Activated naive CD8-positive, alpha-beta T cell treated with anti-CD3 and anti-CD28 coated beads for 36 hours (primary cell): ENCODE measurements around the gene RETN. TPM values are rescaled to one million over a fixed set of nuclear protein-coding genes. Genes with fewer than 3 reads are reported as not detected.

ENCODE experiments used
- DNase-seq: peaks from one replicate; pipeline ENCODE4 v3.0.0; 2021
- H3K27ac Mint-ChIP-seq: one replicate; pipeline ENCODE4 v1.8.0; 2022; ENCODE audit warnings: mild to moderate bottlenecking, moderate library complexity, mixed read lengths
- H3K27me3 Mint-ChIP-seq: one replicate; pipeline ENCODE4 v1.8.0; 2022; ENCODE audit warnings: mild to moderate bottlenecking, mixed read lengths
- H3K36me3 Mint-ChIP-seq: one replicate; pipeline ENCODE4 v1.8.0; 2021; ENCODE audit warnings: mild to moderate bottlenecking, mixed read lengths
- H3K4me1 Mint-ChIP-seq: one replicate; pipeline ENCODE4 v1.8.0; 2021; ENCODE audit warnings: mixed read lengths
- H3K4me3 Mint-ChIP-seq: one replicate; pipeline ENCODE4 v1.8.0; 2022; ENCODE audit warnings: mild to moderate bottlenecking, moderate library complexity, mixed read lengths
- H3K9me3 Mint-ChIP-seq: one replicate; pipeline ENCODE4 v1.8.0; 2022; ENCODE audit warnings: mixed read lengths
- total RNA-seq, 2 experiments: library from RNA; stranded (reverse); gene quantifications; one replicate each; pipeline ENCODE4 v1.2.3, GENCODE V29; 2021

The RETN gene
- total RNA-seq, 2 experiments from 2014 or later: not detected

DNA sequence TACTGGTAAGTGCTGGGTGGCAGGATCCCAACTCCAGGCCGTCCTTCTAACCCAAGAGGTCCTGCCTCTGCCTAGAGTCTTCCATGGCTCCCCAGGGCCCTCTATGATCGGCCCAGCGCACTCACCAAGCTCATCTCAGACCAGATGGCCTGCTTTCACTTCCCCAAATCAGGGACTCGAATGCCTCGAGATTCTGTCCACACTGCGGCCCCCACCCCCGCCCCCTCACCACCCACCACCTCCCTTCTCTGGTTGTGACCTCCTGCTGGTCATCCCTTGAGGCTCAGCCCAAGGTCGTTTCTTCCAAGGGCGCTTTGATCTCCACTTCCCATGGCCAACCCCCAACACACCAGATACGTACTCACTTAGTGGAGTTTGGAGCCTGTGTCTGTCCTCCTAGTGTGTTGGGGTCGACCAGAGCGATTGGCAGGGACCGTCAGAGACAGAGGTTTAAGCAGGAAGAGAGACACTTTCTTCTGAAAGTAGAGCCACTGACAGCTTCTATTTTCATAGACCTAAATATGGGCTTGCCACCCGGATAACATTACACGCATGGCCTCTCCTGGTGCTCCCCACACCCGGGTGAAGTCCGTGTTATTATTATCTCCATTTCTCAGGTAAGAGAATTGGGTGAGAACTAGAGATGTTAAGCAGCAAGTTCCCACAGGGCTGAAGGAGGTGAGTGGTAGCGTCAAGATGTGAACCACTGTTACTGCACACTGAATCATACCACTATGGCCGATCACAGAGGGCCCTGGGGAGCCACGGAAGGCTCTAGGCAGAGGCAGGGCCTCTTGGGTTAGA lies 33.0 kb downstream of the RETN start, which contains the start of gene FCER2:
FCER2 (minus strand) TSS at position 478 of the 804 bp plus-strand sequence. CDS start 2,371 bp downstream, outside the sequence.
- peaks cover 47% of the 10 kb centered on the region for H3K4me1 Mint-ChIP-seq
- no peaks in the 10 kb centered on the region for H3K9me3 Mint-ChIP-seq
- peaks cover 12% of the 10 kb centered on the region for H3K27me3 Mint-ChIP-seq

DNA sequence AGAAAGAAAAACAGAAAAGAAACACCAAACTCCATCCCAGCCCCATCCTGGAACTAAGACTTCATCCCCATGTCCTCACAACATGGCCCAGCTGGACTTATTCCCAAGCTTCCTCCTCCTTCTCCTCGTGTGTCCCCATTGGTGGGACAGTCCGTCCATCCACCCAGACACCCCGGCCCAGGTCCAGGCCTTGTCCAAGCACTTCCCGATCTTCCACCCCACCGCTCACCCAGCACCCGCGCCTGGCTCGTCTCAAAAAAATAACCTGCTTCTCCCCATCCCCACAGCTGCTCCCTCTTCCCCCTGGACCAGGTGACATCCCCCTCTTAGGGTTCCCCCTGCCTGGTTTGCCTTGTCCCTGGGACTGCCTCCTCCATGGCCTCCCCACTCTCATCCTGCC lies 34.5 kb downstream of the RETN start:
- Mint-ChIP-seq H3K27ac (no peak overlapping the region), H3K4me1 (peaks cover 52% of the 10 kb centered on the region), H3K9me3 (no peaks in the 10 kb centered on the region), H3K36me3 (peaks cover 3% of the 10 kb centered on the region), H3K4me3 (no peak overlapping the region), H3K27me3 (peaks cover 4% of the 10 kb centered on the region)
- no peak for DNase-seq

More for the DNA sequence above, 33.0 kb downstream of the RETN start, which contains the start of gene FCER2:
- Mint-ChIP-seq H3K27ac (peak within 1 kb of the TSS; percentile 0), H3K4me3 (no peak within 1 kb of the TSS), H3K36me3 (peaks cover 2% of the 10 kb centered on the region)
- DNase-seq: no peak

DNA sequence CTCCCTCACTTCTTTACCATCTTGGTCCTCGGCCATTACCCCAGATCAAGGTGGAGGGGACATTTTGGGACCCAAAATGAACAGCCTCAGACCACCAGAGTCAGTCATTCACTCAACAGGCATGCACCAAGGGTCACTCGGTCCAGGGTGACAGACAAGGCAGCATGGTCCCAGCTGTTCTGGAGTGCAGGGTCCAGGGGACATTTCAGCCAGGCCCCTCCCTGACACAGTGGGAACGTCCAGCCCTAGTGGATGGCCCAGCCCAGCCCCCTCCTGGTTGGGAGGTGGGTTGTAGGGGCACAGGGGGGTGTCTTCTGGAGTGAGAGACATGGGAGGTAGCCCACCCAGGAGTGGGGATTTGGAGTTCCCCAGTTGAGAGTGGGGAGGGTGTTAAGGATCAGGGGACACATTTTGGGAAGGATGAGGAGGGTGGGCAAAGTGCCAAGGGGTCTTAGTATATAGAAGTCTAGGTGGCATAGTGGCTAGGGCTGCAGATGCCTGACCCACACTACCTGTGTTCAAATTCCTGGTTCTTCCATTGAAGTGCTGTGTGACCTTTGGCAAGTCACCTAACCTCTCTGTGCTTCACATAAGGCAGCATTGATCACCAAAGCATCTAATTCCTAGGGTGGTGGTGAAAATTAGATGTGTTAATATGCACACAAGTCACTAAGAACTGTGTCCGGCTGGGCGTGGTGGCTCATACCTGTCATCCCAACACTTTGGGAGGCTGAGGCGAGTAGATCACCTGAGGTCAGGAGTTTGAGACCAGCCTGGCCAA lies 35.6 kb downstream of the RETN start:
- no peaks in the 10 kb centered on the region for H3K9me3 Mint-ChIP-seq
- peaks cover 45% of the 10 kb centered on the region for H3K4me1 Mint-ChIP-seq
- no peak overlapping the region for H3K27ac Mint-ChIP-seq

DNA sequence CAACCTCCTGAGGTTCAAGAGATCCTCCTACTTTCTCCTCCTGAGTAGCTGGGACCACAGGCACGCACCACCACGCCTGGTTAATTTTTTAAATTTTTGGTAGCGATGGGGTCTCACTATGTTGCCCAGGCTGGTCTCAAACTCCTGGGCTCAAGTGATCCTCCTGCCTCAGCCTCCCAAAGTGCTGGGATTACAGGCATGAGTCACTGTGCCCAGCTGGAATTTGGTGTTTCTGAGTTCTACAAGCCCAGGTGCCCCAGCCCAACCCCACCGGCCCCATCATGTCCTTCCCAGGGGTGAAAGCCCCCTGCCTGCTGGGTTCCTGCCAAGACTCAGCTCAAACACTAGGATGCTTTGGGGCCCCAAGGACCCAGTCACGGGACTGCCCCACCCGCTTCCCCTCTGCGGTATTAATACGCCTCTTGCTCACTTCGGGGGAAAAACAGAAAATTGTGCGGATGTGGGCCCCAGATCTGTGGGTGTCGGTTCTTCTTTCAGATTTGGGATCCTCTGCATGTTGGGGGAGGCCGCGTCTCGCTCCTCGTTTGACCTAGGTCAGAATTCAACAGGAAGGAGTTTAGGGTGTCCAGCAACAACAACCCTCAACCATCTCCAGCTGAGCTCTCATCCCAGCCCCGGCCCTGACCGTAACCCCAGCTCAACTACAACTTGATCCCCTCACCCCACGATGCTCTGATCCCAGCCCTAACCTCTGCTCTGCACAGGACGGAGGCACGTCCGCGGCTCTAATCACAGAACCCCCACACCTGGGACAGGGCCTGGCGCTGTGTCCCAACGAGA lies 36.7 kb downstream of the RETN start:
- Mint-ChIP-seq H3K36me3 (peaks cover 3% of the 10 kb centered on the region), H3K9me3 (no peaks in the 10 kb centered on the region), H3K4me3 (peak overlapping the region; percentile 50), H3K27ac (peak overlapping the region; percentile 89), H3K4me1 (peaks cover 40% of the 10 kb centered on the region), H3K27me3 (peaks cover 3% of the 10 kb centered on the region)
- DNase-seq: peak; percentile 82

More for the DNA sequence above, 35.6 kb downstream of the RETN start:
- H3K27me3 Mint-ChIP-seq: peaks cover 3% of the 10 kb centered on the region
- peaks cover 3% of the 10 kb centered on the region for H3K36me3 Mint-ChIP-seq
- no peak for DNase-seq
- no peak overlapping the region for H3K4me3 Mint-ChIP-seq

DNA sequence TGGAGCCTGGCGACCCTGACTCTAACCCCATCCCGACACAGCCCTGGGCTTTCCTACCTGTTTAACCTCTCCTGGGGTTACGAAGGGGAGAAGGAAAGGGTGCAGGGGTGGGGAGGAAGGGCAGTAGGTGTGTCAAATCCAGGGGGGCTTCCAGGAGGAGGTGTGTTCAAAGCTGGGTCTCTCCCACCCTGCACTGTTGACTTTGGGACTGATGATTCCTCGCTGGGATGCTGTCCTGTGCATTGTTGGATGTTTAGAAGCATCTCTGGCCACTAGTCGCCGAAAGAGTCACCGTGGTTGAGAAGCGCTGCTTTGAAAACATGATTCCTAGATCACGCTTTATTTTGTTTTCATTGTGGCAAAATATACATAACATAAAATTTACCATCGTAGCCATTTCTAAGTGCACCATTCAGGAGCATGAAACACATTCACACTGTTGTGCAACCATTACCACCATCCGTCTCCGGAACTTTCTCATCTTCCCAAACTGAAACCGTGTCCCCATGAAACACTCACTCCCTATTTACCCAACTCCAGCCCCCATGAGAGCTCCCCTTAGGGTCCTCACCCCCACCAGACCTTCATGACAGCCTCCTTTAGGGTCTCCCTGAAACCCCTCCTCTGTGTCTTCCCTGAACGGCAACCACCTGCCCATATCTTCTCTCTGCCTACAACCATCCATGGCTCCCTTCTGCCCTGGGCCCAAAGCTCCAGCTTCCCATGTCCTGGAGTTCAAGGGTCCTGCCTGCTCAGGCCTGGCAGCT lies 37.5 kb downstream of the RETN start:
- Mint-ChIP-seq H3K9me3 (no peaks in the 10 kb centered on the region), H3K36me3 (peaks cover 3% of the 10 kb centered on the region), H3K27ac (peak overlapping the region; percentile 89), H3K4me3 (peak overlapping the region; percentile 50), H3K4me1 (peaks cover 40% of the 10 kb centered on the region), H3K27me3 (peaks cover 3% of the 10 kb centered on the region)
- DNase-seq: no peak

DNA sequence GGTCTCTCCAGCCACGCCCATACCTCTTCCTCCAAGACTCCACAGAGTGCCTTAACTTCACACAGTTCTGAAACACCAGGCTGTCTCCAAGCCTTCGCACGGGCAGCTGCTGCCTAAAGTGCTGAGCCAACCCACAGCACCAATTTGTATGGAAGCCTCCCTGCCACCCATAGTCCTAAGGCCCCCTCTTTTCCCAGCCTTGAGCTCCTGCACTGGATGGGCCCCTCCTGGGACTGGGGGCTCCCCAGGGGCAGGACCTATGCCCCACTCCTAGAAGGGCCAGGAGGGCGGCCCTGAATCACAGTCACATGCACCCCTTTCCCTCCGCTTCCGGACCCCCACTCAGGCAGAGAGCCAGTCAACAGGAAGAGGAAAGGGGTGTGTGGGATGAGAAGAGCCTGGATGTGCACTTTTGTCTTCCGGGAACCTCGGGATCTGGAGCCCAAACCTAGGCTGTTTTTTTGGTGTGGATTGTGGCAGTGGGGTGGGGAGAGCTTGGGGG lies 38.2 kb downstream of the RETN start:
- no peak for DNase-seq
- Mint-ChIP-seq H3K4me1 (peaks cover 40% of the 10 kb centered on the region), H3K27me3 (peaks cover 3% of the 10 kb centered on the region), H3K27ac (peak overlapping the region; percentile 81), H3K36me3 (peaks cover 3% of the 10 kb centered on the region), H3K9me3 (no peaks in the 10 kb centered on the region), H3K4me3 (no peak overlapping the region)

DNA sequence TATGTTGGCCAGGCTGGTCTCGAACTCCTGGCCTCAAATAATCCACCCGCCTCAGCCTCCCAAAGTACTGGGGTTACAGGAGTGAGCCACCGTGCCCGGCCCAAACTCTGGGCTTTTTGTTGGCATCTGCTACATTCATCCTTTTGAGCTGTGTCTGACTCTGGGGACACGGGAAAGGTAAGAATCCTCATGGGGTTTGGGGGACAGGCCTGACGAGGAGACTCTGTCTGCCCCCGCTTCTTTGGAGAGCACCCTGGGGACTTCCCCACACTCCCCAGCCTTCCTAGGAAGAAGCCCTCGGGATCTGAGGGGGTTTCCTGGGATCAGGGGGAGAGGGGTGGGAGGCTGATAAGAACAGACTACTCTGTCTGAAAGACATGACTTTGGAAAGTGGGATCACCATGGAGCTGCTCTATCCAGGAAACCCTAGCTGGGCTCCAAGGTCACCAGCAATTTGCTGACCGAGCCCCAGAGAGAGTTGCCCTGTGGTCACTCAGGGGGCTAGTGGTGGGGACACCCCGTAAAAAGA lies 41.1 kb downstream of the RETN start:
- Mint-ChIP-seq H3K4me3 (no peak overlapping the region), H3K27me3 (no peaks in the 10 kb centered on the region), H3K4me1 (peaks cover 40% of the 10 kb centered on the region), H3K9me3 (no peaks in the 10 kb centered on the region), H3K27ac (no peak overlapping the region), H3K36me3 (peaks cover 3% of the 10 kb centered on the region)
- DNase-seq: no peak

DNA sequence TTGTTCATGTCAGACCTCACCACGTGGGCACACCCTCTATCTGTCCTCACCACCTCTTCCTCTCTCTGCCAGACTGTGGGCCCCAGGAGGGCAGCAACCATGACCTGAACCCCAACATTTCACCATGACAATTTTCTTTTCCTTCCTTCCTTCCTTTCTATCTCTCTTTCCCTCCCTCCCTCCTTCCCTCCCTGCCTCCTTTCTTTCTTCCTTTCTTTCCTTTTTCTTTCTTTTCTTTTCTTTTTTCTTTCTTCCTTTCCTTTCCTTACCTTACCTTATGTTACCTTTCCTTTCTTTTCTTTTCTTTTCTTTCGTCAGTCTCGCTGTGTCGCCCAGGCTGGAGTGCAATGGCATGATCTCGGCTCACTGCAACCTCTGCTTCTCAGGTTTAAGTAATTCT lies 41.8 kb downstream of the RETN start:
- Mint-ChIP-seq H3K4me1 (peaks cover 34% of the 10 kb centered on the region), H3K9me3 (no peaks in the 10 kb centered on the region), H3K36me3 (peaks cover 4% of the 10 kb centered on the region), H3K27me3 (no peaks in the 10 kb centered on the region), H3K27ac (no peak overlapping the region), H3K4me3 (no peak overlapping the region)
- DNase-seq: no peak

DNA sequence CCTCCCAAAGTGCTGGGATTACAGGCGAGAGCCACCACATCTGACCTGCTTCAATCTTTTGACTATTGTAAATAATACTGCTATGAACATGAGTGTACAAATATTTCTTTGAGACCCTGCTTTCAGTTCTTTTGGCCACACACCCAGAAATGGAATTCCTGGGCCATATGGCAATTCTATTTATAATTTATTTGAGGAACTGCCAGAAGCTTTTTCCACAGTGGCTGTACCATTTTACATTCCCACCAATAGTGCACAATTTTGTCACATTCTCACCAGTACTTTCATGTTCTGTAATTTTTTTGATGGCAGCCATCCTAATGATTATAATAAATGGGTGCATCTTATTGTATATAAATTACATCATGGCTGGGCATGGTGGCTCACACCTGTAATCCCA lies 46.8 kb downstream of the RETN start:
- Mint-ChIP-seq H3K27me3 (no peaks in the 10 kb centered on the region), H3K36me3 (peaks cover 11% of the 10 kb centered on the region), H3K27ac (no peak overlapping the region), H3K4me3 (no peak overlapping the region), H3K9me3 (peaks cover 7% of the 10 kb centered on the region), H3K4me1 (peaks cover 17% of the 10 kb centered on the region)
- no peak for DNase-seq

DNA sequence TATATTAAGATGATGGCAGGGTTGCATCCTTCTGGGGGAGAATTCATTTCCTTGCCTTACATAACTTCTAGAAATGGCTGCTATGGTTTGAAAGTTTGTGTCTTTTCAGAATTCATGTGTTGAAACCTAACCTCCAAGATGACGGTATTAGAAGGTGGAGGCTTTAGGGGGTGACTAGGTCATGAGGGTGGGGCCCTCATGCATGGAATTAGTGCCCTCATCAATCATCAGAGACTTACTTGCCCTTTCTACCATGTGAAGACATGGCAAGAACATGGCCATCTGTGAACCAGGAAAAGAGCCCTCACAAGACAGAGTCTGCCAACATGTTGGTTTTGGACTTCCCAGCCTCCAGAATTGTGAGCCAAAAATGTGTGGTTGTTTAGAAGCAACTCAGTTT lies 47.9 kb downstream of the RETN start:
- Mint-ChIP-seq H3K27me3 (no peaks in the 10 kb centered on the region), H3K4me3 (no peak overlapping the region), H3K9me3 (peaks cover 7% of the 10 kb centered on the region), H3K4me1 (peaks cover 19% of the 10 kb centered on the region), H3K36me3 (peaks cover 11% of the 10 kb centered on the region), H3K27ac (no peak overlapping the region)
- no peak for DNase-seq

DNA sequence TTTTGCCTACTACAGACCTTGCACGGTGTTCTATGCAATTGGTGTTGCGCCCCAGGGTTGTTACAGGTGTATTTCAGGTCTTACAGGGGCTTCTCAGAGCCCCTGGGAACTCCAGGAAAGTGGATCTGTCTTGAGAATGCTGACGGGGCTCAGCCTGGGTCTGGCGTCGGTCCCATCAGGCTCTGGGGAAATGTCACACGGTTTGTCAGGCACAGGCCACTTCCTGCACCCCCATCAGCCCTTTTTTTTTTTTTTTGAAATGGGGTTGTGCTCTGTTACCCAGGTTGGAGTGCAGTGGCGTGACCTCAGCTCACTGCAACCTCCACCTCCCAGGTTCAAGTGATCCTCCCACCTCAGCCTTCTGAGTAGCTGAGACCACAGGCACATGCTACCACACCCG lies 49.8 kb downstream of the RETN start:
- Mint-ChIP-seq H3K36me3 (peaks cover 11% of the 10 kb centered on the region), H3K27ac (peak overlapping the region; percentile 72), H3K9me3 (peaks cover 7% of the 10 kb centered on the region), H3K4me3 (no peak overlapping the region), H3K27me3 (no peaks in the 10 kb centered on the region), H3K4me1 (peaks cover 19% of the 10 kb centered on the region)
- DNase-seq: no peak
